ENCODE data around the gene DNAAF9.

The DNAAF9 gene

DNA sequence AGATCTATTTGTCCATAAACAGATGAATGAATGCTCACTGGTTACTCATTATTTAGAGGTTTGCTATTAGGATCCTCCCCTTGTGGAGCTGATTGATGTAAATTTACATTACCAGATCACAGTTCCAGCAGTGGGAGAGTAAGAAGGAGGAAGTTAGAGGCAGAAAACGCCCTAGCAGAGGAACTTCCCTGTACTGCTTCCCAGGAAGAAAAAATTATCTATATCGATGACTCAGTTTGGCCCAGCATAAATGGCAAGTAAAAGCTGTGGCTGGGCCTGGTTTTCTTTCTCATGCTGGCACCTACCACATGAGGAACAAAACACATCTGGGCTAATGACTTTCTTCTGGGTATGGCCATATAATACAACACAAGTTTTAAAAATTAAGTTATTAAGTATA is 35.7 kb downstream of the DNAAF9 start:
- no peak for DNase-seq

DNA sequence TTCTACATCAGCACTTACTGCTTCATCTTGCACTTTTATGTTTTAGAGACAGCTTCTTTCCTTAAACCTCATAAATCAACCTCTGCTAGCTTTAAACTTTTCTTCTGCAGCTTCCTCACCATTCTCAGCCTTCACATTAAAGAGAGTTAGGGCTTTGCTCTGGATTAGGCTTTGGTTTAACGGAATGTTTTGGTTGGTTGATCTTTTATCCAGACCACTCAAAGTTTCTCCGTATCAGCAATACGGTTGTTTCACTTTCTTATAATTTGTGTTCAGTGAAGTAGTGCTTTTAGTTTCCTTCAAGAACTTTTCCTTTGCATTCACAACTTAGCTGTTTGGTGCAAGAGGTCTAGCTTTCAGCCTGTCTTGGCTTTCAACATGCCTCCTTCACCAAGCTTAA is 40.4 kb downstream of the DNAAF9 start:
- DNase-seq = no peak

DNA sequence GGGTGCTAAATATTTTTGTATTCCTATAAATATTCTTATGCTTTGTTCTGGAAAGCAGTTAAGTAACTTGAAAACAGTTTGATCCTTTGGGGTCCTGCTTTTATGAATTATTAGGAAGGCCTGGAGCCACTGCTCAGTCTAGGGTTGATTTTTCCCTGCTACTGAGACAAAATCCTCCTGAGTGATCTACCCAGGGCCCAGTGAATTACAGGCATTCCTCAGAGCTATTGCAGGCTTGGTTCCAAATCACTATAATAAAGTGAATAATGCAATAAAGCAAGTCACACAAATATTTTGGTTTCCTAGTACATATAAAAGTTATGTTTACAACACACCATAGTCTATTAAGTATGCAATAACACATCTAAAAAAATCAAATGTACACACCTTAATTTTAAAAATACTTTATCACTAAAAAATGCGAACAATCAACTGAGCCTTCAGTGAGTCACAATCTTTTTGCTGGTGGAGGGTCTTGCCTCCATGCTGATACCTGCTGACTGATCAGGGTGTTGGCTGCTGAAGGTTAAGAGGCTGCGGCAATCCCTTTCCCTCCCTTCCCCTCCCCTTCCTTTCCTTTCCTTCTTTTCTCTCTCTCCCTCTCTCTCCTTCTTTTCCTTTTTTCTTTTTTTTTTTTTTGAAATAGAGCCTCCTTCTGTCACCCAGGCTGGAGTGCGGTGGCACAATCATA is 43.0 kb downstream of the DNAAF9 start:
- DNase-seq = no peak

DNA sequence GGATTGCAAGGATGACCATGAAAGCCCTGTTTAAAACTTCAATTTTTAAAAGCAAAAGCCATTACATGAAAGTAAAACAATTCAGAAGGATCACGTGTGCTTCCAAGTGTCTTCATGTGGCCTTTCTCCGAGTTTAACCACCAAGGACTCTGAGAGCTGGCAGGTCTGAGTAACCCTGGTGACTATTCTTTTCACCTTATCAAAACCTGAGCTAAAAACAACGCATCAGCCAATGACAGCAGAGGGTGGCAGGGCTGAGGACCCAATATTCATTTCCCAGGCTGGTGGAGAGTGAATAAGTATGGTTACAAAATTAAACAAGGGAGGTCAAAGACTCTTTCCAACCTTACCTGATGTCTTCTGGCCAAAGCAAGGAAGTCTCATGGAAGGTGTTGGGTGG is 46.7 kb downstream of the DNAAF9 start:
- no peak for DNase-seq

DNA sequence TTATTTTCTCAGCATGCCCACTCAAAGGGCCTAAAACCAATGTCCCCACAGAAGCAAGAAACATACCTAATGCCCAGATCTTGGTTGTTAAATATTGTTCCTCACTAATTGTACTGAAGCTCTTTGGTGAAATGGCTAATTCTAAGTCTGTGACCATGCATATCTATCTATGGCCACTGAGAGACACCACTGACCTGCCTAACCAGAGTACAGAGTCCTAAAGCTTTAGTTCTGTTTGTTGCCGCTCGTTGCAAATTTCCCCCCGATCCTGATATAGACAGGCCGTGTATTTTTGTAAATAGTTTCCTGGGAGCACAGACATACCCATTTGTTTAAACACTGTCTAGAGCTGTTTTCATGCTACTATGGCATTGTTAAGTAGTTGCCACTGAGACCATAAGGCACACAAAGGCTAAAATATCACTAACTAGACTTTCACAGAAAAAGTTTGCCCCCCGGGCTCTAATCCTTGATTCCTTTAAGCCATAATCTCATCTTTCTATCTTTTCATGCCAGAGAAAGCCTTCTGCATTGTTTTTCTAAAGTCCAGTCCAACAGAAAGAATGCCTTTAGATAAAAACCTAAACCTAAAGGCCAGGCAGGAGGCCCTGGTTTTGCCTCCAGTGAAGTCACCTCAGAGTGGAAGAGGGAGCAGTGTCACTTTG is 48.7 kb downstream of the DNAAF9 start:
- DNase-seq = no peak

All from C1 segment of cervical spinal cord (tissue), 14 donors.